MM.1S (cell line): ENCODE data around the gene SSBP3.

Experiments used
- DNase-seq: peaks from one replicate; pipeline ENCODE4 v3.0.0-alpha.2; 2015
- H2AFZ ChIP-seq: fragments of 300-600 bp; sonication (generic); 2 replicates; pipeline ENCODE4 v1.6.0; 2016; ENCODE audit warnings: antibody characterized with exemption, low read length
- H3F3A ChIP-seq: fragments of 300-600 bp; sonication (generic); 2 replicates; pipeline ENCODE4 v1.6.1; 2016; ENCODE audit warnings: mild to moderate bottlenecking, antibody characterized with exemption, low read length, moderate library complexity, mixed read lengths; ENCODE audit not compliant: insufficient read depth
- H3K27ac ChIP-seq: fragments of 300-600 bp; sonication (generic); 2 replicates; pipeline ENCODE4 v1.5.1; 2016; ENCODE audit warnings: mild to moderate bottlenecking, low read length
- H3K27me3 ChIP-seq: fragments of 300-600 bp; sonication (generic); replicated peaks from 2 replicates; pipeline ENCODE4 v1.6.0; 2016; ENCODE audit warnings: low read length; ENCODE audit not compliant: insufficient read depth
- H3K36me3 ChIP-seq: fragments of 300-600 bp; sonication (generic); replicated peaks from 2 replicates; pipeline ENCODE4 v1.6.1; 2016; ENCODE audit warnings: mild to moderate bottlenecking, low read length, mixed read lengths; ENCODE audit not compliant: insufficient read depth
- H3K4me1 ChIP-seq: fragments of 300-600 bp; sonication (generic); 2 replicates; pipeline ENCODE4 v1.6.1; 2016; ENCODE audit warnings: low read length, mixed read lengths
- H3K4me2 ChIP-seq: fragments of 300-600 bp; sonication (generic); 2 replicates; pipeline ENCODE4 v1.6.0; 2016; ENCODE audit warnings: low read depth, low read length
- H3K4me3 ChIP-seq: fragments of 300-600 bp; sonication (generic); 2 replicates; pipeline ENCODE4 v1.5.1; 2016; ENCODE audit warnings: low read length, mixed read lengths
- H3K79me2 ChIP-seq: fragments of 300-600 bp; sonication (generic); 2 replicates; pipeline ENCODE4 v1.6.1; 2016; ENCODE audit warnings: mixed run types, low read length, mixed read lengths
- H3K9ac ChIP-seq: fragments of 300-600 bp; sonication (generic); 2 replicates; pipeline ENCODE4 v1.6.1; 2016; ENCODE audit warnings: low read length, mixed read lengths
- H3K9me2 ChIP-seq: fragments of 300-600 bp; sonication (generic); replicated peaks from 2 replicates; pipeline ENCODE4 v1.6.1; 2016; ENCODE audit warnings: mild to moderate bottlenecking, low read length, mixed read lengths; ENCODE audit not compliant: insufficient read depth
- H3K9me3 ChIP-seq: fragments of 300-600 bp; sonication (generic); replicated peaks from 2 replicates; pipeline ENCODE4 v1.6.1; 2016; ENCODE audit warnings: mild to moderate bottlenecking, low read length, mixed read lengths; ENCODE audit not compliant: insufficient read depth
- H4K20me1 ChIP-seq: fragments of 300-600 bp; sonication (generic); 2 replicates; pipeline ENCODE4 v1.6.1; 2016; ENCODE audit warnings: mild to moderate bottlenecking, low read length, moderate library complexity, mixed read lengths; ENCODE audit not compliant: insufficient read depth
- EZH2 ChIP-seq: fragments of 300-600 bp; sonication (generic); optimal IDR thresholded peaks from 2 replicates; pipeline ENCODE3; 2017; ENCODE audit warnings: low read depth, mild to moderate bottlenecking, antibody characterized with exemption, low read length, mixed read lengths
- EZH2phosphoT487 ChIP-seq: fragments of 300-600 bp; sonication (generic); IDR thresholded peaks from 2 replicates; pipeline ENCODE4 v1.6.1; 2018; ENCODE audit warnings: antibody characterized with exemption, low read length
- TF ChIP-seq, protein P1 (sequence below): fragments of 300-600 bp; sonication (generic); IDR thresholded peaks from 2 replicates; pipeline ENCODE4 v1.5.1; 2016; ENCODE audit warnings: antibody characterized with exemption, low read length, mixed read lengths

The SSBP3 gene

DNA sequence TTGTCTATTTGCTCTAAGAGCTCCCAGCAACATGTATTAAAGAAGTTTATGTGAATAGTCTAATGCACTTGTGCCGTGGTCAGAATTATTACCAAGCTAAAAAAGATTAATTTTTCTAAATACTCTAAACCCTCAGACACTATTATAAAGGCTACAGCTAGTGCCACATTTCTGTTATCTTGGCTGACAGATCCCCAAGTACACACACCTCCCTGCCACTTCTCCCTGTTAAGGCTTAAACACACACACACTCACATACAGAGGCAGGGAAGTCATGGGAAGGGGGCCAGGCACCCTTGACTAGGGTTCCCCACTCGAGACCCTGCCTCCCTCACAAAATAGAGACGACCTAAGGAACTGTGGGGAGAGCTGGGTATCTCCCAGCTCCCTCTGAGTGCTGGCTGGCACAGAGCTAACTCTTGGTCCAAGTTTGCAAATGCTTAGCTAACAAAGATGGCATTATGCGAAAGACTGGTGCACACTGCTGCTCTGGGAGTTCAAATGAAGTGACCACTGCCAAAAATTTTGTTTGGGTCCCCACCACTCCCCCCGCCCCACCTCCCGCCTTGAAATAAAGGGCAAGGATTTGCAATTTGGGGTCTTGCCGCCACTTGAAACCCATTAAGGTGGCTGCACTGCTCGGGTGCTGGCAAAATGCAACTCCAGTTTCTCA lies 9.8 kb downstream of the SSBP3 start:
- no peak overlapping the region for H3K27ac ChIP-seq
- no peaks in the 10 kb centered on the region for H3K9me3 ChIP-seq
- TF ChIP-seq EZH2 (no peak), EZH2phosphoT487 (no peak)
- TF ChIP-seq, protein P1, sequence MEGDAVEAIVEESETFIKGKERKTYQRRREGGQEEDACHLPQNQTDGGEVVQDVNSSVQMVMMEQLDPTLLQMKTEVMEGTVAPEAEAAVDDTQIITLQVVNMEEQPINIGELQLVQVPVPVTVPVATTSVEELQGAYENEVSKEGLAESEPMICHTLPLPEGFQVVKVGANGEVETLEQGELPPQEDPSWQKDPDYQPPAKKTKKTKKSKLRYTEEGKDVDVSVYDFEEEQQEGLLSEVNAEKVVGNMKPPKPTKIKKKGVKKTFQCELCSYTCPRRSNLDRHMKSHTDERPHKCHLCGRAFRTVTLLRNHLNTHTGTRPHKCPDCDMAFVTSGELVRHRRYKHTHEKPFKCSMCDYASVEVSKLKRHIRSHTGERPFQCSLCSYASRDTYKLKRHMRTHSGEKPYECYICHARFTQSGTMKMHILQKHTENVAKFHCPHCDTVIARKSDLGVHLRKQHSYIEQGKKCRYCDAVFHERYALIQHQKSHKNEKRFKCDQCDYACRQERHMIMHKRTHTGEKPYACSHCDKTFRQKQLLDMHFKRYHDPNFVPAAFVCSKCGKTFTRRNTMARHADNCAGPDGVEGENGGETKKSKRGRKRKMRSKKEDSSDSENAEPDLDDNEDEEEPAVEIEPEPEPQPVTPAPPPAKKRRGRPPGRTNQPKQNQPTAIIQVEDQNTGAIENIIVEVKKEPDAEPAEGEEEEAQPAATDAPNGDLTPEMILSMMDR, result no peak
- no peaks in the 10 kb centered on the region for H3F3A ChIP-seq
- H3K9ac ChIP-seq, result no peak overlapping the region
- H3K9me2 ChIP-seq, result no peaks in the 10 kb centered on the region
- H3K36me3 ChIP-seq, result peaks cover 13% of the 10 kb centered on the region
- H4K20me1 ChIP-seq, result no peaks in the 10 kb centered on the region
- no peaks in the 10 kb centered on the region for H3K4me1 ChIP-seq
- no peaks in the 10 kb centered on the region for H3K27me3 ChIP-seq
- H3K4me3 ChIP-seq, result no peak overlapping the region
- no peak for DNase-seq
- peaks cover 18% of the 10 kb centered on the region for H3K79me2 ChIP-seq
- no peak overlapping the region for H2AFZ ChIP-seq
- H3K4me2 ChIP-seq, result no peak overlapping the region

DNA sequence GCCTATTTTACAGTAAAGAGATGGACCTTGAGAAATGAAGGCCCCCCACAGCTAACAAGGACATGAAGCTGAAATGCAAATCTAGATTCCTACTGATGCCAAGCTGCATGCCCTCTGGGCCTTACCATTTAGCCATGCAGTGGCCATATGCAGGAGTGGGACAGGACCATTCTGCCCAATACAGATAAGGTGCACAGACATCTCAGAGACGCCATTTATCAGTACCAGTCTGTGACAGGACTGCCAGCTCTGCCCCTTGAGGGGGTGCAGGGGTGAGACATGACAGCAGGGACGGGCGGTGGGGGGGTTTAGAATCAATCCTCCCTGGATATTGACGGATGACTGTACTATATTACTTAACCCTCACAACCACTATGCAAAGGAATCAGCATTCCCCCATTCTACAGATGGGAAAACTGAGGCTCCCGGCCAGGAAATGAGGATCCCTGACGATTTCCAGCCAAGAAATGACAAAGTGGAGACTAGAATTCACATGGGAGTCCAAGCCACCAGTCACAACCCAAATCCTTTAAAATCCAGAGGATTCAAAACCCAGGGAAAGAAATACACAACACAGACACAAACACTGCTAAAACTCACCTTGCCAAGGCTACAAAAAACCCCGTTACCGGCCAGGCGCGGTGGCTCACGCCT lies 10.8 kb downstream of the SSBP3 start:
- H3K4me3 ChIP-seq, result no peak overlapping the region
- H4K20me1 ChIP-seq, result no peaks in the 10 kb centered on the region
- H3K9ac ChIP-seq, result no peak overlapping the region
- no peaks in the 10 kb centered on the region for H3K9me3 ChIP-seq
- H3K27me3 ChIP-seq, result no peaks in the 10 kb centered on the region
- TF ChIP-seq EZH2 (no peak), EZH2phosphoT487 (no peak)
- TF ChIP-seq, protein P1, result no peak
- H3K9me2 ChIP-seq, result no peaks in the 10 kb centered on the region
- no peak overlapping the region for H3K4me2 ChIP-seq
- no peak for DNase-seq
- peaks cover 17% of the 10 kb centered on the region for H3K79me2 ChIP-seq
- H2AFZ ChIP-seq, result no peak overlapping the region
- H3K36me3 ChIP-seq, result peaks cover 7% of the 10 kb centered on the region
- no peaks in the 10 kb centered on the region for H3K4me1 ChIP-seq
- no peak overlapping the region for H3K27ac ChIP-seq
- no peaks in the 10 kb centered on the region for H3F3A ChIP-seq

DNA sequence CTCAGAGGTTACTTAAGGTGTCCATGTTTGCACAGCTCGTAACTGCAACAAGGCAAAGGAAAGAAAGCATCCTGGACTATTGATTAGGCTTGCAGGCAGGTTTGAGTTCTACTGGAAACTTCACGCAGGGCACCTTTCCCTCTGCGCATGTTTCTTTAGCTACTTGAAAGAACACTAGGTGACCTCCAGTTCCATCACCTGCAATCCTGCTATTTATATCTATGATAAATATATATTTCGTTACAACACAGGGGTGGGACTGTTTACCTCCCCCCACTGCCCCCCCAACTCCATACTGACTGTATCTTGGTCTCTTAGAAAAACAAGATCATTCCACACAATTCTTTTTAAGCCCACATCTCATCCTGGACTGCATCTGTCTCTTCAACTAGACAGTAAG lies 12.1 kb downstream of the SSBP3 start:
- DNase-seq, result no peak
- TF ChIP-seq, protein P1, result no peak
- TF ChIP-seq EZH2phosphoT487 (no peak), EZH2 (no peak)
- Histone ChIP-seq H3K9me2 (no peaks in the 10 kb centered on the region), H3K4me2 (no peak overlapping the region), H2AFZ (no peak overlapping the region), H3K79me2 (peaks cover 15% of the 10 kb centered on the region), H3K9me3 (no peaks in the 10 kb centered on the region), H4K20me1 (no peaks in the 10 kb centered on the region), H3K27ac (no peak overlapping the region), H3K9ac (no peak overlapping the region), H3F3A (no peaks in the 10 kb centered on the region), H3K4me1 (no peaks in the 10 kb centered on the region), H3K27me3 (no peaks in the 10 kb centered on the region), H3K36me3 (peaks cover 2% of the 10 kb centered on the region; the same call in 1 of the 2 replicates), H3K4me3 (no peak overlapping the region)
